Activated CD4-positive, alpha-beta T cell treated with anti-CD3 and anti-CD28 coated beads for 36 hours (primary cell): ENCODE results near the gene RD3L. TPM values are rescaled to one million over a fixed set of nuclear protein-coding genes. Genes with fewer than 3 reads are reported as not detected.
"Not testable (repeated sequence)": the region's sequence is repeated elsewhere in the genome, so short reads cannot be mapped to it uniquely, and the experiment has no call there.

Experiments
- ATAC-seq: fragments of 200-7000 bp; cut with Tn5 transposase; one replicate; pipeline ENCODE4 v1.10.0; 2021; ENCODE audit warnings: mild to moderate bottlenecking, moderate library complexity
- CTCF ChIA-PET: fragments of 350-600 bp; sonication (Branson Sonifier 250); formaldehyde crosslinking; loops from one replicate; lab custom pipeline; 2021; ENCODE audit warnings: antibody characterized with exemption; lab: Charles Lee
- POLR2A ChIA-PET: fragments of 350-600 bp; sonication (Branson Sonifier 250); formaldehyde crosslinking; loops from one replicate; lab custom pipeline; 2021; ENCODE audit warnings: antibody characterized with exemption, inconsistent platforms; lab: Charles Lee
- DNase-seq: peaks from one replicate; pipeline ENCODE4 v3.0.0-alpha.2; 2020
- H3K27ac Mint-ChIP-seq: one replicate; pipeline ENCODE4 v1.8.0; 2021; ENCODE audit warnings: mixed read lengths
- H3K27me3 Mint-ChIP-seq: one replicate; pipeline ENCODE4 v1.8.0; 2021; ENCODE audit warnings: mixed read lengths
- H3K36me3 Mint-ChIP-seq: one replicate; pipeline ENCODE4 v1.8.0; 2021; ENCODE audit warnings: low read depth, mixed read lengths
- H3K4me1 Mint-ChIP-seq: one replicate; pipeline ENCODE4 v1.8.0; 2021; ENCODE audit warnings: mixed read lengths
- H3K4me3 Mint-ChIP-seq: one replicate; pipeline ENCODE4 v1.8.0; 2021; ENCODE audit warnings: mild to moderate bottlenecking, moderate library complexity, mixed read lengths
- H3K9me3 Mint-ChIP-seq: one replicate; pipeline ENCODE4 v1.8.0; 2021; ENCODE audit warnings: low read depth, mixed read lengths
- intact Hi-C, 2 experiments: fragments of 100-400 bp; cut with DNase I in 1 of 2; cut with micrococcal nuclease in 1 of 2; formaldehyde crosslinking; loops; one replicate each; pipeline versions ENCODE4 v1.14.2 to v1.15.1; 2022 to 2024; cut with DNase I, micrococcal nuclease
- total RNA-seq, 2 experiments: library from RNA; stranded (reverse); gene quantifications; one replicate each; pipeline ENCODE4 v1.2.3, GENCODE V29; 2021

RD3L gene
- total RNA-seq, result not detected

DNA sequence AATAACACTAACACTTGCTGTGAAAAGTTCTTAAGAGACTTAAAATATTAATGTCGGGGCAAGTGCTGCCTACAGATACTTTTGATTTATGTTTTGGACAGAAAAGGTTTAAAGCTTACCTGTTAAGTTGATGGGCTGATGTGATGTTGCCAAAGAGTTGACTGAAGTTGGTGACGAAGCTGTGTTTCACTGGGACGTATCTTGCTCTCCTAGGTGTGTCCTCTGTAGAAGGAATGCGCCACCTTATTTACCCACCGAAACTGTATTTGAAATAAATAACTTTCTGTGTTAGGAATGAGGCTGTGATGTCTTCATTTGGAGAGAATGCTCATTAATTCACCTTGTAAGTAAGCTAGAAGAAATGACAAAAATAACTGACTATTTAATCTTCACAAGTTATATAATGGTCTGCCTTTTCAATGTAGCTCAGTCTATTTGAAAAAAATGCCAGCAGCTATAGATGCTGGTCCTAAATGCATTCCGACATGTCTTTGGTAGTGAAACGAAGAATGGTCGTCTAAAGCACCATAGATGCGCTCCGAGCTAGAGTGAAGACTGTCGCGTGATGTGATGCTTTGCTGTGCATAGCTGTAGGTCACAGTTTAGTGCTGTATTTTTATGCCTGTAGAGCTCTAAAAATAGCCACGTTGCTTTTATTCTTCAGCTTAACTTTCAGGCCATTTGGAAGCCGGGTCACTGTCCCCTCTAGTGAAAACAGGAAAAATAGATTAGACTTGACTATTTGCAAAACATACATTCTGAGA is at the start of gene RD3L:
RD3L (minus strand) TSS at position 557 of the 764 bp plus-strand sequence. CDS start 834 bp downstream, outside the sequence.
- intact Hi-C loops, result no loop called here
- peaks cover 31% of the 10 kb centered on the region for H3K27me3 Mint-ChIP-seq
- peaks cover 3% of the 10 kb centered on the region for H3K36me3 Mint-ChIP-seq
- H3K27ac Mint-ChIP-seq, result no peak within 1 kb of the TSS
- ChIA-PET POLR2A (interaction anchor here (0.7 kb wide), 1 partner anchor 43 kb away, joined by 4 read pairs; no protein-coding TSS in a partner anchor), CTCF (interaction anchor here (1.1 to 1.9 kb wide), 5 partner anchors 10 to 150 kb away, joined by 3 to 7 read pairs (median 5); no protein-coding TSS in a partner anchor)
- H3K4me1 Mint-ChIP-seq, result no peaks in the 10 kb centered on the region
- ATAC-seq (no peak), DNase-seq (no peak)
- peaks cover 5% of the 10 kb centered on the region for H3K9me3 Mint-ChIP-seq
- H3K4me3 Mint-ChIP-seq, result no peak within 1 kb of the TSS

DNA sequence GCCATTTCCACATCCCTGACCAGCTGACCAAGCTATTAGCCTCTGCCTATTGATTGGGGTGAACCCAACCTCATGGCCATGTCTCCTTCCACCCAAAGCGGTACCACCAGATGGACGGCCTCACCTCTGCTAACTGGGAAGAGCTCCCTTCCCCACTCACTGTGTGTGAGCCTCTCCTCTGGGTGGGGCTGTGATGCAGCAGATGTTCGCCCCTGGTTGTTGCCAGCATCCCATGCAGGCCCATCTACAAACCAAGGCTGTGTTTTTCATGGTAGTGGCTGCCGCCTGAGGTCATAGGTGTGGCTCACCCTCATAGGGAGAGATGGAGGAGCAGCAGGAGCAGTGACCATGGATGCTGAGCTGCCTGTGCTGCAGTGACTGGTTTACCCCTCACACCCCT is 47.6 kb upstream of the RD3L start:
- no peaks in the 10 kb centered on the region for H3K4me1 Mint-ChIP-seq
- no peak overlapping the region for H3K4me3 Mint-ChIP-seq
- H3K9me3 Mint-ChIP-seq, result peaks cover 15% of the 10 kb centered on the region
- peaks cover 27% of the 10 kb centered on the region for H3K27me3 Mint-ChIP-seq
- intact Hi-C loops, result loop anchor here in 1 of 2 experiments (10.0 kb wide), 1 partner anchor 185 kb away; no protein-coding TSS in a partner anchor
- no peak overlapping the region for H3K27ac Mint-ChIP-seq
- peaks cover 4% of the 10 kb centered on the region for H3K36me3 Mint-ChIP-seq
- ChIA-PET POLR2A (no interaction called here), CTCF (interaction anchor here (0.6 kb wide), 1 partner anchor 9 kb away, joined by 3 read pairs; no protein-coding TSS in a partner anchor)
- ATAC-seq (no peak), DNase-seq (no peak)

- Mint-ChIP-seq H3K27ac (no peak overlapping the region), H3K4me3 (no peak overlapping the region), H3K36me3 (peaks cover 4% of the 10 kb centered on the region), H3K27me3 (peaks cover 27% of the 10 kb centered on the region), H3K4me1 (no peaks in the 10 kb centered on the region), H3K9me3 (peaks cover 15% of the 10 kb centered on the region)
- ATAC-seq (no peak), DNase-seq (no peak)
- intact Hi-C loops, result no loop called here
- ChIA-PET POLR2A (no interaction called here), CTCF (no interaction called here)
Measured at GRCh38 chr14:103989034-103989433, 46.7 kb upstream of the RD3L start.

GRCh38 chr14:103984196-103984595 is 41.9 kb upstream of the RD3L start:
- Mint-ChIP-seq H3K27ac (no peak overlapping the region), H3K4me1 (no peaks in the 10 kb centered on the region), H3K27me3 (peaks cover 19% of the 10 kb centered on the region), H3K4me3 (no peak overlapping the region), H3K36me3 (peaks cover 2% of the 10 kb centered on the region), H3K9me3 (peaks cover 7% of the 10 kb centered on the region)
- ChIA-PET POLR2A (no interaction called here), CTCF (no interaction called here)
- intact Hi-C loops, result no loop called here
- DNase-seq (no peak), ATAC-seq (no peak)

DNA sequence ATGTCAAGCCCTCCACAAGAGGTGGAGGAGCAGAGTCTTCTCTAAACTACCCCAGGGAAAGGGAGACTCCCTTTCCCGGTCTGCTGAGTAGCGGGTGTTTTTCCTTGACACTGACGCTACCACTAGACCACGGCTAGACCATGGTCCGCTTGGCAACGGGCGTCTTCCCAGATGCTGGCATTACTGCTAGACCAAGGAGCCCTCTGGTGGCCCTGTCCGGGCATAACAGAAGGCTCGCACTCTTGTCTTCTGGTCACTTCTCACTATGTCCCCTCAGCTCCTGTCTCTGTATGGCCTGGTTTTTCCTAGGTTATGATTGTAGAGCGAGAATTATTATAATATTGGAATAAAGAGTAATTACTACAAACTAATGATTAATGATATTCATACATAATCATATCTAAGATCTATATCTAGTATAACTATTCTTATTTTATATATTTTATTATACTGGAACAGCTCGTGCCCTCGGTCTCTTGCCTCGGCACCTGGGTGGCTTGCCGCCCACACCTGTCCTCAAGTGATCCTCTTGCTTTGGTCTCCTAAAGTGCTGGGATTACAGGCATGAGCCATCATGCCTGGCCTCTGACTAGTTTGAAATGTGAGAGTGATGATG is 38.4 kb upstream of the RD3L start:
- intact Hi-C loops, result loop anchor here in 1 of 2 experiments (1.0 kb wide), 1 partner anchor 172 kb away; no protein-coding TSS in a partner anchor
- peaks cover 13% of the 10 kb centered on the region for H3K27me3 Mint-ChIP-seq
- not testable (repeated sequence) for H3K36me3 Mint-ChIP-seq, ATAC-seq, H3K4me3 Mint-ChIP-seq, H3K27ac Mint-ChIP-seq, H3K9me3 Mint-ChIP-seq, H3K4me1 Mint-ChIP-seq
- DNase-seq, result peak; percentile 11
- CTCF ChIA-PET, result interaction anchor here (0.6 to 3.2 kb wide), 4 partner anchors 9 to 172 kb away, joined by 3 to 7 read pairs (median 4); no protein-coding TSS in a partner anchor
- POLR2A ChIA-PET, result interaction anchor here (0.6 kb wide), 1 partner anchor 938 kb away, joined by 4 read pairs; no protein-coding TSS in a partner anchor

DNA sequence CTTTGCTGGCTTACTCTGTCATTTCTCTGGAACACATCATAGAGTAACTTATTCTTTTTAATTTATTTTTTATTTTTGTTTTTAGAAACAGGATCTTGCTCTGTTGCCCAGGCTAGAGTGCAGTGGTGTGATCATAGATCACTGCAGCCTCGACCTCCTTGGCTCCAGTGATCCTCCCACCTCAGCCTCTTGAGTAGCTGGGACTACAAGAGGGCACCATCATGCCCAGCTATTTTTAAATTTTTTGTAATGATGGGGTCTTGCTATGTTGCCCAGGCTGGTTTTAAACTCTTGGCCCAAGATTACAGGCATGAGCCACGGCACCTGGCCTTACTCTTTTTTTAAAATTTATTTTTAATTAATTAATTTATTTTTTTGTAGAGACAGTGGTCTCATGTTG is 32.2 kb upstream of the RD3L start:
- intact Hi-C loops, result no loop called here
- CTCF ChIA-PET, result interaction anchor here (0.7 kb wide), 1 partner anchor 250 kb away, joined by 3 read pairs; no protein-coding TSS in a partner anchor
- POLR2A ChIA-PET, result no interaction called here
- Mint-ChIP-seq H3K4me1 (no peaks in the 10 kb centered on the region), H3K27ac (no peak overlapping the region), H3K36me3 (no peaks in the 10 kb centered on the region), H3K27me3 (peaks cover 12% of the 10 kb centered on the region), H3K9me3 (no peaks in the 10 kb centered on the region), H3K4me3 (no peak overlapping the region)
- no peak for ATAC-seq
- DNase-seq, result no peak

- CTCF ChIA-PET, result no interaction called here
- no peak for DNase-seq
- no peak for ATAC-seq
- intact Hi-C loops, result no loop called here
- POLR2A ChIA-PET, result no interaction called here
- Mint-ChIP-seq H3K27ac (no peak overlapping the region), H3K9me3 (no peaks in the 10 kb centered on the region), H3K36me3 (no peaks in the 10 kb centered on the region), H3K4me3 (no peak overlapping the region), H3K4me1 (no peaks in the 10 kb centered on the region), H3K27me3 (peaks cover 10% of the 10 kb centered on the region)
Measured at GRCh38 chr14:103973354-103973753, 31.0 kb upstream of the RD3L start.

DNA sequence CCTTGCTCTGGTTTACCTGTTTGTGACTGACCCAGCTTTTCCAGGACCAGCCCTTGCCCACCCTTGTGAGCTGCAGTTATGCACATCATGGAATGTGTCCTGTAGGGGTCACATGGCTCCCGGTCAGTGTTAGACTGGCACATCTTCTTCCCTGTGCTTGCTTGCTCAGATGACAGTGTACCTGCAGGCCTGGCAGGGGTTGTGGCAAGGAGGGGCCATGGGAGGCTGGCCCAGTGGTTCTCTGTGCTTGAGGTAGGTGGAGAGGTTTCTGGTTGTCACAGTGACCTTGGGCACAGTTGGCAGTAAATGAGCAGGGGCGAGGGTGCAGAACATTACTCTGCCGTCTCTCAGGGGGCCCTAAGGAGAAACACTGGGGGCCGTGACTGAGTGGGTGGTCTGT is 27.6 kb upstream of the RD3L start:
- Mint-ChIP-seq H3K9me3 (no peaks in the 10 kb centered on the region), H3K27me3 (peaks cover 8% of the 10 kb centered on the region), H3K4me1 (no peaks in the 10 kb centered on the region), H3K36me3 (no peaks in the 10 kb centered on the region), H3K4me3 (no peak overlapping the region), H3K27ac (no peak overlapping the region)
- ChIA-PET POLR2A (no interaction called here), CTCF (no interaction called here)
- intact Hi-C loops, result no loop called here
- no peak for ATAC-seq
- no peak for DNase-seq

- no peaks in the 10 kb centered on the region for H3K36me3 Mint-ChIP-seq
- H3K27ac Mint-ChIP-seq, result no peak overlapping the region
- no peaks in the 10 kb centered on the region for H3K4me1 Mint-ChIP-seq
- ChIA-PET POLR2A (no interaction called here), CTCF (interaction anchor here (1.5 kb wide), 1 partner anchor 9 kb away, joined by 3 read pairs; no protein-coding TSS in a partner anchor)
- H3K4me3 Mint-ChIP-seq, result no peak overlapping the region
- intact Hi-C loops, result no loop called here
- ATAC-seq (no peak), DNase-seq (no peak)
- H3K27me3 Mint-ChIP-seq, result peaks cover 5% of the 10 kb centered on the region
- no peaks in the 10 kb centered on the region for H3K9me3 Mint-ChIP-seq
Measured at GRCh38 chr14:103966631-103967030, 24.3 kb upstream of the RD3L start.

DNA sequence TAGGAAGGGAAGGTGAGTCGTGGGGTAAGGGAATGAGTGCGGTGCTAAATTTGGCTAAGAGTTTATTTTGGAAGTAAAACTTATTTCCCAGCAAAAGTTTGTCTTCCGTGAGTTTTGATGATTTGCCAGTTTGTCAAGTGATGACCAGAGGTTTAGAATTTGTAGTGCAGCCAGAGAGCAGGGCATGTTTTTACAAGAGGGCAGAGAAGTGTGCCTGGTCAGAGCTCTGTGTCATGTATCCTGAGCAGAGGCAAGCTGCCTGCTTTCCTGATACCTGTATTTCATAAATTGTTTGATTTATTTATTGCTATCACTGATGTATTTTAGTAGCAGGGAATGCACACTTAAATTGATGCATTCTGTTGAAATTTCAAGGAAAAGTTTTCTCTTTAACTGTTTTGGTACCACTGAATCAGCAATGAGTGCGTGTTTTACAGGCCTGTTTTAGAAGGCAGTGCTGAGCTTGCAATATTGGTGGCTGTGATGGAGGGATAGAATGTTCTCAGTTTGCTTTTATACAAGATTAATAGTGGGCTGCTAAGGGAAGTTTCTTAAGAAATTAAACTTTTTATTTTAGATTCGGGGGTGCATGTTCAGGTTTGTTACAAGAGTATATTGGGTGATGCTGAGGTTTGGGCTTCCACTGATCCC is 19.7 kb upstream of the RD3L start:
- H3K36me3 Mint-ChIP-seq, result no peaks in the 10 kb centered on the region
- no peak for DNase-seq
- H3K27me3 Mint-ChIP-seq, result no peaks in the 10 kb centered on the region
- no peak overlapping the region for H3K27ac Mint-ChIP-seq
- no peaks in the 10 kb centered on the region for H3K9me3 Mint-ChIP-seq
- no peak for ATAC-seq
- H3K4me3 Mint-ChIP-seq, result no peak overlapping the region
- intact Hi-C loops, result no loop called here
- CTCF ChIA-PET, result interaction anchor here (0.8 to 1.5 kb wide), 2 partner anchors 19 to 48 kb away, joined by 3 to 4 read pairs; no protein-coding TSS in a partner anchor
- H3K4me1 Mint-ChIP-seq, result no peaks in the 10 kb centered on the region
- POLR2A ChIA-PET, result interaction anchor here (0.6 kb wide), 1 partner anchor 783 kb away, joined by 4 read pairs; no protein-coding TSS in a partner anchor

DNA sequence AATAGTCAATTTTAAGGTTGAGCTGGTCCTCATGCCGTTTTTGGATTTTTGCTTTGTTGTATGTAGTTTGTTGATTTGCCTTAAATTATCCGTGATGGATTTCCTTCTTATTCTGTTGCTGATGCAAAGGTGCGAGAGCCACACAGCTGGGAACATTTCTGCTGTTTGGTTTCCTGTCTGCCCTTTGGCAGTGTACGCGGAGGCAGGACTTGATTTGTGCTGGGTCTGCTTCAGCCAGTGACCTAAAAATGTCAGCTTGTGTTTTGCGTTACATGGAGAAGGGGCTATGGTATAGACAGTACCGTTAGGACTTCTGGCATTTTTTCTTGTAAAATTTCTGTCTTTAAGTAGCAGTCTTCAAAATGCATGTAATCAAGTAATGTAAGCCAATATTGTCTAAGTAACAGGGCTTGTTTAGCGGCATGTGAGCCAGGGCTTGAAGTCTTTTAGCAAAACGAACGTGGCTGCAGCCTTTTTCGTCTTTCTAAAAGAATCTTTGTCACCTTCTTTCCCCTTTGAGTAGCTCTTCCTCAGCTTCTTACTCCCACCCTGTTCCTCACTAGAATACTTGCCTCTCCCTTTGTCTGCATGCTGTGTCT is 18.2 kb upstream of the RD3L start:
- ChIA-PET CTCF (interaction anchor here (0.6 to 1.5 kb wide), 3 partner anchors 21 to 123 kb away, joined by 3 to 4 read pairs (median 3); no protein-coding TSS in a partner anchor), POLR2A (no interaction called here)
- no peaks in the 10 kb centered on the region for H3K27me3 Mint-ChIP-seq
- DNase-seq (no peak), ATAC-seq (no peak)
- intact Hi-C loops, result no loop called here
- H3K27ac Mint-ChIP-seq, result no peak overlapping the region
- no peaks in the 10 kb centered on the region for H3K36me3 Mint-ChIP-seq
- H3K9me3 Mint-ChIP-seq, result no peaks in the 10 kb centered on the region
- no peaks in the 10 kb centered on the region for H3K4me1 Mint-ChIP-seq
- H3K4me3 Mint-ChIP-seq, result no peak overlapping the region
